Gastrocnemius medialis (tissue), 4 donors: ENCODE data around the gene TNXB.

Source experiments
- CTCF ChIP-seq, 5 experiments: fragments of 450-650 bp in 3 of 5; fragments of 200-600 bp in 2 of 5; sonication (generic) in 2 of 5; IDR thresholded peaks in 4 of 5; conservative IDR thresholded peaks in 1 of 5; 1 replicate in 4 of 5; 2 replicates in 1 of 5; pipeline ENCODE4 v1.5.1; 2016 to 2019; ENCODE audit warnings: antibody characterized with exemption in 5 of 5, mild to moderate bottlenecking in 3 of 5, moderate library complexity in 3 of 5
- POLR2A ChIP-seq, 2 donors: fragments of 450-650 bp; IDR thresholded peaks; one replicate each; pipeline ENCODE4 v1.6.1; 2017; ENCODE audit warnings: antibody characterized with exemption in 2 of 2, mild to moderate bottlenecking in 2 of 2, moderate library complexity in 2 of 2

- TF ChIP-seq POLR2A (IDR thresholded peaks at IDR 0.05) = no peak
- TF ChIP-seq CTCF (IDR thresholded peaks at IDR 0.05 in 4 of 5, conservative IDR thresholded peaks at IDR 0.05 in 1 of 5) = no peak
These were observed 16.2 kb downstream of the TNXB start for GRCh38 chr6:32092760-32093497.
